LNCAP (cell line): ENCODE results near the gene ZKSCAN8.

Experiments
- TF ChIP-seq, protein P1 (sequence below): fragments of 450-650 bp; IDR thresholded peaks from 2 replicates; pipeline ENCODE4 v1.5.1; 2017; ENCODE audit warnings: mild to moderate bottlenecking

The ZKSCAN8 gene

DNA sequence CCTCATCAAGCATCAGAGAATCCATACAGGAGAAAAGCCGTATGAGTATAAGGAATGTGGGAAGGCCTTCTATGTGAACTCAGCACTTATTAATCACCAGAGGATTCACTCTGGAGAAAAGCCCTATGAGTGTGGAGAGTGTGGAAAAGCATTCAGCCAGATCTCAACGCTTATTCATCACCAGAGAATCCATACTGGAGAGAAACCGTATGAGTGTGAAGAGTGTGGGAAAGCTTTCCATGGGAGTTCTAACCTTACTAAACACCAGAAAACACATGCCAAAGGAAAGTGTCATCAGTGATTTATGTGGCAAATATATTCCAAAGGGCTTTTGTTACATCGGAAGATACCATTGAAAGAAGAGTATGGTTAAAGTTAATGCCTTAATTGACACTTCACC is 25.4 kb downstream of the ZKSCAN8 start:
- TF ChIP-seq, protein P1, sequence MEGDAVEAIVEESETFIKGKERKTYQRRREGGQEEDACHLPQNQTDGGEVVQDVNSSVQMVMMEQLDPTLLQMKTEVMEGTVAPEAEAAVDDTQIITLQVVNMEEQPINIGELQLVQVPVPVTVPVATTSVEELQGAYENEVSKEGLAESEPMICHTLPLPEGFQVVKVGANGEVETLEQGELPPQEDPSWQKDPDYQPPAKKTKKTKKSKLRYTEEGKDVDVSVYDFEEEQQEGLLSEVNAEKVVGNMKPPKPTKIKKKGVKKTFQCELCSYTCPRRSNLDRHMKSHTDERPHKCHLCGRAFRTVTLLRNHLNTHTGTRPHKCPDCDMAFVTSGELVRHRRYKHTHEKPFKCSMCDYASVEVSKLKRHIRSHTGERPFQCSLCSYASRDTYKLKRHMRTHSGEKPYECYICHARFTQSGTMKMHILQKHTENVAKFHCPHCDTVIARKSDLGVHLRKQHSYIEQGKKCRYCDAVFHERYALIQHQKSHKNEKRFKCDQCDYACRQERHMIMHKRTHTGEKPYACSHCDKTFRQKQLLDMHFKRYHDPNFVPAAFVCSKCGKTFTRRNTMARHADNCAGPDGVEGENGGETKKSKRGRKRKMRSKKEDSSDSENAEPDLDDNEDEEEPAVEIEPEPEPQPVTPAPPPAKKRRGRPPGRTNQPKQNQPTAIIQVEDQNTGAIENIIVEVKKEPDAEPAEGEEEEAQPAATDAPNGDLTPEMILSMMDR = no peak

DNA sequence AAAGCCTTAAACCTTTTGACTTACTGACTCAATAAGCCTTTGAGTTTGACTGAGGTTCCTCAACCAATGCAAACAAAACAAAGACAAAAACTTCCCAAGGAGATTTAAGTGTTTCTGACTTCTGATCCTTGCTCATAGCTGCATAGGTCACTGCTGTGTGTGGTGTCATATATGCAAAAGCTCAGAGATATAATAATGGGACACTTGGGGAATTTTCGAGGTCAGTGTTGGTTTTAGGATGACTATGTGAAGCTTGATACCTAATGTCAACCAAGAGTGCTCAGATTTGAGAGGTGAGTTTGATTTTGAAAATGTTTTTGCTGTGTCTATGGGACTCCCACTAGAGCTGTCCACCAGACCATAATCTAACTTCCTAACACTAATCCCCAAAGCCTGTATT is 26.2 kb downstream of the ZKSCAN8 start:
- TF ChIP-seq, protein P1 = no peak

DNA sequence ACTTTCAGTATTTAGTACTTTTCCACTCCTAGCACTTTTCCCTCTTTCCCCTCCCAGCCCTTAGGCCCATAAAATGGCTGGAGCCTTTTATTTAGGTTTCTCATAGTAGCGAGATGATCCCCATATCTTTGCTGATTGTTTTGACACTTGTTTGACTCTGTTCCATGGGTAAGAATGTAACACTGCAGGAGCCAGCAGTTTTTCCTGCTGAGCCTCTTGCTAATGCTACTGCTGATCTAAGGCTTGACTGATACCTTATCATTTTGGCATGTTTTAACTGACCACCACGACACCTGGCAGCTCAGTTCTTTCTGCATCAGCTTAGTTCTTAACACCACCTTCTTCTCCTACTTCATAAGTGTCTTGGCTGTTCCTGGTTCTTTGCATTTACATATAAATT is 29.6 kb downstream of the ZKSCAN8 start:
- TF ChIP-seq, protein P1 = no peak

DNA sequence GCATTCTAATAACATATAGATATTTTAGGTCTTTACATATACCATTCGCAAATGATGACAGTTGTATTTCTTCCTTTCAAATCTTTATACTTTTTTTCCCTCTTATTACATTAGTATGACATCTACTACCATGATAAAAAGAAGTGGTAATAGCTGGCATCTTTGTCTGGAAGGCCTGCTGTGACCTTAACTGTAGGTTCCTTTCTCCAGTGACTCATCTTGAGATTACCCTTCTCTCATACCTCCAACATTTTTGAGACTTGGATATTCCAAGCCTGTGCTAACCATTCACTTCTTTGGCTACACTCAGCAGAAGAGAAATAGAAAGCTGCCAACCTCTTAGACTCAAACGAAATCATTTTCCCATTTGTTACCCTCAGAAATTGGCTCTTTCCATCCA is 30.3 kb downstream of the ZKSCAN8 start:
- TF ChIP-seq, protein P1 = no peak

DNA sequence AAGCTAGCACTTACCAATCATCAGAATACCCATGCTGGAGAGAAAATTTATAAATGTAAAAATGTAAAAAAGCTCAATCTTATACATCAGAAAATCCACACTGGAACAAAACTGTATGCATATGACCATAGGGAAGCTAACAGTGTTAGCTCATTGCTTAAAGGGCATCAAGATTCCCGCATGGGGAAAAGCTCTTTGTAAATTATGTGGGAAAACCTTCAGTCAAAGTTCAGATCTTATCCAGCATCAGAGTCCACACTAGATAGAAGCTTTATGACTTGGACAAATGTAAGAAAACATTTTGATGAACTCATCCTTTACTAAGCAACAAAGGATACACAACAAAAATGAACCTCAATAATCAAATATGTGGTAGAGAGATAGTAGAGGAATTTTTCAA is 34.7 kb downstream of the ZKSCAN8 start:
- TF ChIP-seq, protein P1 = no peak

DNA sequence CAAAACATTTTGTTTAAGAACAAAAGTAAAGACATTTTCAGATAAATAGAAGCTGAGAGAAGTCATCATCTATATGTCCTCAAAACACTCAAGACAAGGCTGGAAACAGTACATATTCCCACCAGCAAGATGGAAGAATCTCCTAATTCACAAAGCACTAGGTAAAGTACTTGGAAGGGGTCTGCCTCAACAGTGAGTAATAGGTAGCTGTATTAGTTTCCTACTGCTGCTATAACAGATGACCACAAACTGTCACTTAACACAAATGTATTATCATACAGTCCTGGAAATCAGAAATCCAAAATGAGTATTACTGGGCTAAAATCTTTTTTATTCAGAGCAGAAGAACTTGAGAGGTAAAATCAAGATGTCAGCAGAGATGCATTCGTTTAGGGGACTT is 40.6 kb downstream of the ZKSCAN8 start:
- TF ChIP-seq, protein P1 = no peak

DNA sequence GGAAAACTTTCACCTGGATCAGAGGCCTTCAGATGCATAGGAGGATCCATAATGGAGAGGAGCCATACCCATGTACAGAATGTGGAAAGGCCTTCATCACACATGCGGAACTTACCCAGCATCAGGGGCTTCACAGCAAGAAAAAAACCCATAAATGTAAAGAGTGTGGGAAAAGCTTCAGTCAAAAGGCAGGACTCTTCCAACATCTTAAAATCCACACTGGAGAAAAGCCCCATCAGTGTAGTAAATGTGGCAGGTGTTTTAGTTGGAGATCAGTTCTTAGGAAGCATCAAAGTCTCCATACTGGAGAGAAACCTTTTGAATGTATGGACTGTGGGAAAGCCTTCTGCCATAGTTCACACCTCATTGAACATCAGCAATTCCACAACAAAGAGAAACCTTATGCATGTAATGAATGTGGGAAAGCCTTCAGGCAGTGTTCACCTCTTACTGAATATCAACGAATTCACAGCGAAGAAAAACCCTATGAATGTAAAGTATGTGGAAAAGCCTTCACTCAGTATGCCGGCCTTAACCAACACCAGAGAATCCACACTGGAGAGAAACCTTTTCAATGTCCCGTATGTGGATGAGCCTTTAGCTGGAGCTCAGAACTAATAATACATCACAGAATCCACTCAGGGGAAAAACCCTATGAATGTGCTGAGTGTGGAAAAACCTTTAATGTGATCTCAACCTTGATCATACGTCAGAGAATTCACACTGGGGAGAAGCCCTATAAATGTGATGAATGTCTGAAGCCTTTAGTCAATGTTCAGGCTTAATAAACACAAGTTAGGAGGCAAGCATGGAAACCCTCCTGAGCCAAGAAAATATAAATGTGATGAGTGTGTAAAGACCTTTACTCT is 46.7 kb downstream of the ZKSCAN8 start:
- TF ChIP-seq, protein P1 = no peak
